HG02759 (cell line): ENCODE data around the gene KLF11.

Source experiments
- ATAC-seq: cut with Tn5 transposase; IDR thresholded peaks from one replicate; pipeline ENCODE4 v1.9.1; 2021; ENCODE audit warnings: mild to moderate bottlenecking, moderate library complexity; ENCODE audit not compliant: unreplicated experiment

Gene KLF11

GRCh38 chr2:10043256-10043905, at the start of gene KLF11:
KLF11 (plus strand) TSS chr2:10043550; CDS start chr2:10043717, 167 bp downstream.
- ATAC-seq = peak; percentile 79

DNA sequence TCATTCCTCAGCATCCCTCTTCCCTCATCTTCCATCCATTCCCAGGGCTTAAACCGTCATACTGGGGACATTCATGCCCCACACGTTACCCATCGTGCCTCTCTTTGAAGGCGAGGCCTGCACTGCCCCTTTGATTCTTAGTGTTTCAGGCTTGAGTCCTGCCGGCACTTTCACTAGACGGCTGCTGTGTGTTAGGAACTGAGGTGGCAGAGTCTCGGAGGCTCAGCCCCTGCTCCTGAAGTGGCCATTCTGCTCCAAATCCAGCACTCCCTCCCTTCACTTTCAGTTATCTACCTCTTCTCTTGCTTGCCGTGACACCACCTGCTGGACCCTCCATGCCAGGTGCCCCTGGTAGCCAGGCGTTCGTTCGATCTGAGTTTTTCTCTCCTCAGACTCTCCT, 48.9 kb upstream of the KLF11 start:
- no peak for ATAC-seq

GRCh38 chr2:9995059-9995458, 48.3 kb upstream of the KLF11 start:
- ATAC-seq = no peak

GRCh38 chr2:9996321-9996720, 47.0 kb upstream of the KLF11 start:
- no peak for ATAC-seq

DNA sequence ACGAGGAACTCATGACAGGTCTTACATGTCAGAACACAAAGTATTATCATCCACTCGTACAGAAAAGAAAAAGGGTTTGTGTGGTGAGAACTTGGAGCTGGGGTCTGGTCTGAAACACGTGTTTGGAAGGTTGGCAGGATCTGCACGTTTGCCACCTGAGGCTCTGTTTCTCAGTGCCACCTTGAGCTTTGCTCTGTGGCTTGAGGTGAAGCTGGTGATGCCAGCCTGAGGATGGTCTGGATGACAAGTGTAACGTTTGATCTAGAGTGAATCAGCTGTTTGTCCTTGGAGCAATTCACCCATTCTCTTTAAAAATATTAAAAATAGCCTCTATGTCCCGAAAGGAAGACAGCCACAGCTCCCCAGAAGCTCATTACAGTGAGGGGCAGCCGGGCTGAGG, 45.4 kb upstream of the KLF11 start:
- no peak for ATAC-seq

DNA sequence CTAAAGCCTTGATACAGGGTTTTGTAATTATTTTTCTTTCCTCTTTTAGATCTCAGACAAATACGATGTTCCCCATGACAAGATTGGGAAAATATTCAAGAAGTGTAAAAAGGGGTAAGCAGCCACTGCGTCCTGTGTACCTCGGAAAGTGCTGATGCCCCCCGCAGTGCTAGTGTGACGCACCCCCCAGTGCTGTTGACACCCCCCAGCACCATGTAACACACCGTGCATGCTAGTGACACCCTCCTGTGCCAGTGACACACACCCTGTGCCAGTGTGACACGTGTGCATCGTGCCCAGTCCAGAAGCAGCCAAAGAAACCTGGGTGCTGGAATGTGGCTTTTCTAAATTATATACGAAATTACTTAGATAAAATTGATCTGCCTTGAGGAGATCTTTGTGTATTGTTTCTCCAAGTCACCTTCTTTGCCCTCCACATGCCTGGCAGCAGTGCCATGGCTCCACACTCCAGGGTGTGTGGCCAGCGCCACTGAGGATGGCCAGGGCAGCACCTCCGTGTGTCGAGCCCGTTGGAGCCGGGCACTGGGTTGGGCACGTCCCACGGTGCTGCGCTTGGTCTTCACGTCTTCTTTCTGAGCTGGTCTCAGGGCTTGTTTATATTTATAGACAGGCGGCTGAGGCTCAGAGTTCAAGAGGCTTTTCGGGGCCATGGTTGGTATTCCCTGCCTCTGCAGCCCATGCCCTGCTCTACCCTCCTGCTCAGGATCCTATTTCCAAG, 44.3 kb upstream of the KLF11 start:
- ATAC-seq = no peak

- ATAC-seq = no peak
These were observed 43.7 kb upstream of the KLF11 start for GRCh38 chr2:9999693-10000092.

DNA sequence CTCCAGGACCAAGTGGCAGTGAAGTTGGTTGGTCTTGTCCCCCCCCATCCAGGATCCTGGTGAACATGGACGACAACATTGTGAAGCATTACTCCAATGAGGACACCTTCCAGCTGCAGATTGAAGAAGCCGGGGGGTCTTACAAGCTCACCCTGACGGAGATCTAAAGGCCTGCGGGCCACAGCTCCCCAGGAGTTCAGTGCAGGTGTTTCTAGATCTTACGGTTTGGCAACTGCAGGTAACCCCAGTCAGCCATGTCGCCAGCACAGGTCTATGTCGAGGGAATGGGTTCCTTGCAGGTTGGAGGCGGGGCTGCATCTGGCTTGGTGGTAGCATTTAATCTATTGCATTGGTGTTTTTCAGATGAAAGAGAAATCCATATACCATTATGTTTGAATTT, 42.8 kb upstream of the KLF11 start:
- no peak for ATAC-seq

DNA sequence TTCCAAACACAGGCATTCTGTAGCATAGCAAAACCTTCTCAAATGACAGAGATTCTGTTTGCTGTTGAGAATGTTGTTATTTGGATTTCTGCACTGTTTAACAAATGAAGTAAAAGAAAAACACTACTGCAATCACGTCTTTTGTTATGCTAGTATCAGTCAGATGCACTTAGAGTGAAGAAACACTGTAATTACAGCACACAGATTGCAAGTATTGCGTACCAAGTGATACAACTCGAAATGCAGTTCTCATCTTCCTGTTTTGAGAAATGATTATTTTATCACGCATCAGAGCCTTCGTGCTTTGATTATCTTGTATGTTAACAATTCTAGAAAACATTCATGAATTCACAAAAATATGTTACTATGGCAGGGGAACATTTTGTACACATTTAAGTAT, 41.8 kb upstream of the KLF11 start:
- ATAC-seq = no peak

DNA sequence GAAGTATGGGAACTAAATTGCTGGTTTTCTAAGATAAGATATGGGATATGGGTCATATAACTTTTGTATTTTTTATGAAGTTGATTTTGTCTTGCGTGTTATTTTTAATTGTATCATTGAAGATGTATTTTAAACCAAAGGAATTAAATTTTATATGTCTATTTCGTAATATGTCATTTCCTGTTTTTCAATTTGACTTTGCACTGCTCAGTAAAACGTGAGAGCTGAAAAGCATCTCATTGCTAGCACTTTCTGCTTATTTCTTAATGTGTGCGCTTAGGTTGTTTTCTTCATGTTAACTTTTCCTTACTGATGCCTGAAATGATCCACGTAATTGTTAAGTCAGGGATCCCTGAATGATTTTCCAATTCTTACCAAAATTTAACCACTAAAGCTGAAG, 41.2 kb upstream of the KLF11 start:
- no peak for ATAC-seq

- no peak for ATAC-seq
These were observed 40.7 kb upstream of the KLF11 start for GRCh38 chr2:10002681-10003080.

DNA sequence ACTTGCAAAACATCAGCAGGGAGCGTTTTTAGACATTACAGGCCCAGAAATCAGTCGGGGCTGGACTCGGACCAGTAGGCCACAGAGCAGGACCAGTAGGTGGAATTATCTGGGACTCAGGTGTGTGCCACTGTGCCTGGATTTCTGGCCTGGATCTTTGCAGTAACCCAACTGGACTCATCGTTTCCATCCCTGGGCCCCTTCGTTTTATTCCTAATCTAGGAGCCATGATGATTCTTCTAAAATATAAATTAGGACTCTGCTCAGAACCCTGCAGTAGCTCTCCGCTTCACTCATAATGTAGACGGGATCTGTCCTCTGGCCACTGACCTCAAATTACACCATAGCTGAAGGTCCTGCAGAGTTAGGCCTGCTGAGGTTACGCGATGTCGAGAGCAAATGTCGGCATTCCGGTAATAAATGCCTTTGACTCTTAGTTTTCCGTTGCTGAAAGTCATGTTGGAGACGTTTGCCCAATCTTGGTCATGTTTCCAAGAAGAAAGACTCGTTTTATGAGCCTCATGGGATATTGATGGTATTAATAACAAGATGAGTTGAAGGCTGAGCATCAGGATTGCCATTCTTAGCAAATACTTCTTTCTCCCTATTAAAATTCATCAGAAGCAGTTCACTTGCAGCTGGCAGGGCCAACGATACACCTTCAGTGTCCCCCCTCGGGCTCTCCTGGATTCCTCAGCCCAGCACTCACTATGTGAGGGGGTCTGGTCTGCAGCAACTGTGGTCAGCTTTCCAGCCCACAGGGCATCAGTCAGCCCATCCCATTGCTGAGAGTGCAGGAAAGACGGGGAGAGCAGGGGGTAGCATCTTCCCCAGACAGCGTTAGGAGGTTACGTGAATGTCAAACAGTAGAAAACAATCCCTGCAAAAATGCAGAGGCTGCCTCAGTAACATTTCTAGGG, 39.9 kb upstream of the KLF11 start:
- ATAC-seq = no peak

- ATAC-seq = no peak
These were observed 38.9 kb upstream of the KLF11 start for GRCh38 chr2:10004401-10004800.

- no peak for ATAC-seq
These were observed 38.5 kb upstream of the KLF11 start for GRCh38 chr2:10004836-10005235.

DNA sequence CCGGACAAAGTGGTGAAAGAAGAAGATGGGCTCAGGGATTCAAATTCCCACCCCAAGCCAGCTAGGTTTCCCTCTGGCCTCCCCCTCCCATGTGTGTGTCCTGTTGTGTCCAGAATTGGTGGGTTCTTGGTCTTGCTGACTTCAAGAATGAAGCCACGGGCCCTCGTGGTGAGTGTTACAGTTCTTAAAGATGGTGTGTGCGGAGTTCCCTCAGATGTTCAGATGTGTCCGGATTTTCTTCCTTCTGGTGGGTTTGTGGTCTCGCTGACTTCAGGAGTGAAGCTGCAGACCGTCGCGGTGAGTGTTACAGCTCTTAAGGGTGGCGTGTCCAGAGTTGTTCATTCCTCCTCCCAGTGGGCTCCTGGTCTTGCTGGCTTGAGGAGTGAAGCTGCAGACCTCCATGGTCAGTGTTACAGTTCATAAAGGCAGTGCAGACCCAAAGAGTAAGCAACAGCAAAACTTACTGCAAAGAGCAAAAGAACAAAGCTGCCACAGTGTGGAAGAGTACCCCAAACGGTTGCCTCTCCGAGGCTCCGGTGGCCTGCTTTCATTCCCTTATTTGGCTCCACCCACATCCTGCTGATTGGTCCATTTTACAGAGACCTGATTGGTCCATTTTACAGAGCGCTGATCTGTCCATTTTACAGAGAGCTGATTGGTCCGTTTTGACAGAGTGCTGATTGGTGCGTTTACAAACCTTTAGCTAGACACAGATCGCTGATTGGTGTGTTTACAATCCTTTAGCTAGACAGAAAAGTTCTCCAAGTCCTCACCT, 37.7 kb upstream of the KLF11 start:
- no peak for ATAC-seq

GRCh38 chr2:10006236-10007161, 36.9 kb upstream of the KLF11 start:
- no peak for ATAC-seq

GRCh38 chr2:10007435-10007834, 35.9 kb upstream of the KLF11 start:
- no peak for ATAC-seq

DNA sequence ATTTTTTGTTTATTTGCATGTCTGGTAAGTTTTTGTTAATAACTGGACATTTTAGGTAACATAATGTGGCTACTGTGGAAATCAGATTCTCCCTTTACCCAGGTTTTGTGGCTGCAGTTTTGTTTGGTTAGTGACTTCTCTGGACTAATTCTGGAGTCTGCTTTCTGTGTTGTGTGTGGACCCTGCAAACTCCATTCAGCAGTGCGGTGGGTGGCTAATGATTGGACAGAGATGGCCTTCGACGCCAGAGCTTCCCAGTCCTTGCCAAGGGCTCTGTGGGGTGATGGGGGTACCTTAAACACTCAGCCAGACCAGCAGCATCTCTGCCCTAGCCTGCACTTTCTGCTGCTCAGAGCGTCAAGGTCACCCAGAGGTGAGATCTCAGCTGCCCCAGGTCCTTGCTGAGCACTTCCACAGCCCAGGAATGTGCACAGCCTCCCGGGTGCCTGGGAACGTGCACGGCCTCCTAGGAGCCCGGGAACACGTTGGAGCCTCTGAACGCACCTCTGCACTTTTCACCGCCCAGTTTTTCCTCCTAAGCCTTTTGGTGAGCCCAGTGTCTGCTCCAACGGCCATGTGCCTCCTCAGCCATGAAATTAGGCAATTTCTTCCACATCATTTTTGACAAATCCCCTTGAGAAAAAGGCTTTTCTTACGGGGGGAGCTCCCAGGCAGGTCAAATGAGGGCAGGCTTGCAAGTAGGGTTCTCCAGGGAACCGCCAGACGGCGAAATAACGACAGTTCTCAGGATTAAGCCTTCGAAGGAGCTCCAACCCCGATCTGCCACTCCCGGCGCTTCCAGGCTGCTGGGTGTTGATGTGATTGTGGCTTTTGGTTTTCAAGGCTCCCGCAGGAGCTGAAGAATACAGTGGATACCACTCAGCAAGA, 35.2 kb upstream of the KLF11 start:
- no peak for ATAC-seq

- ATAC-seq = no peak
These were observed 34.6 kb upstream of the KLF11 start for GRCh38 chr2:10008809-10009176.
